Osteocyte (in vitro differentiated cells): ENCODE measurements around the gene DOCK1. TPM values are rescaled to one million over a fixed set of nuclear protein-coding genes. Genes with fewer than 3 reads are reported as not detected.
"Not testable (repeated sequence)": the region's sequence is repeated elsewhere in the genome, so short reads cannot be mapped to it uniquely, and the experiment has no call there.

Experiments
- DNase-seq: peaks from one replicate; pipeline ENCODE4 v3.0.0; 2021; ENCODE audit warnings: mixed read lengths; ENCODE audit not compliant: unreplicated experiment; ENCODE audit errors: extremely low spot score
- H3K27ac Mint-ChIP-seq: one replicate; pipeline ENCODE4 v1.8.0; 2021; ENCODE audit warnings: mild to moderate bottlenecking, mixed read lengths; ENCODE audit not compliant: unreplicated experiment
- H3K27me3 Mint-ChIP-seq: one replicate; pipeline ENCODE4 v1.8.0; 2021; ENCODE audit warnings: mixed read lengths; ENCODE audit not compliant: unreplicated experiment
- H3K36me3 Mint-ChIP-seq: one replicate; pipeline ENCODE4 v1.8.0; 2021; ENCODE audit warnings: mixed read lengths; ENCODE audit not compliant: unreplicated experiment
- H3K4me1 Mint-ChIP-seq: one replicate; pipeline ENCODE4 v1.8.0; 2021; ENCODE audit warnings: mixed read lengths; ENCODE audit not compliant: unreplicated experiment
- H3K4me3 Mint-ChIP-seq: one replicate; pipeline ENCODE4 v1.8.0; 2021; ENCODE audit warnings: mild to moderate bottlenecking, moderate library complexity, mixed read lengths; ENCODE audit not compliant: unreplicated experiment
- H3K9me3 Mint-ChIP-seq: one replicate; pipeline ENCODE4 v1.8.0; 2021; ENCODE audit warnings: mixed read lengths; ENCODE audit not compliant: unreplicated experiment
- total RNA-seq: library from RNA; stranded (reverse); gene quantifications from 2 replicates; pipeline ENCODE4 v1.2.1, GENCODE V29; 2021
- TF ChIP-seq, protein P1 (sequence below): fragments of 200-600 bp; sonication (generic); IDR thresholded peaks from 2 replicates; pipeline ENCODE4 v1.5.0; 2021; ENCODE audit warnings: antibody characterized with exemption, mild to moderate bottlenecking, moderate library complexity

DOCK1 gene
- total RNA-seq, 1 donor from 2014 or later: 66.3 TPM

DNA sequence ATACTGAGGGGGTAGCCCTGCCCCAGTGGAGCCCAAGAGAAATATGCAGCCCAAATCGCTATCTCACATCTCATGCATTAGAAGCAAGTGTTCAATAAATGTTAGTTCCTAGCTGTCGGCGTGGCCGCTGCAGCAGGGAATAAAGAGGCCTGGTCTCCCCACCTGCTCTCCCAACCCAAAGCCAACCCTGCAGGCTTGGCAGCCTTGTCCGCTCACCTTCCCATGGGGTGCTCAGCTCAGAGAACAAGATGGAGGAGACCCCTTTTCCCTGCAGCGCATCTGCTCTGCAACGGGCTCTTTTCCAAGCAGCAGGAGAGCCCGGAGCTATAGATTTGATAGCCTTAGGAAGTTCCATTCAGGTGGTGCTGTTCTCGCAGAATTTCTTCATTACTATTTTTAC, 12.0 kb upstream of the DOCK1 start:
- no peak overlapping the region for H3K4me3 Mint-ChIP-seq
- H3K27me3 Mint-ChIP-seq: no peaks in the 10 kb centered on the region
- H3K4me1 Mint-ChIP-seq: peaks cover 6% of the 10 kb centered on the region
- no peaks in the 10 kb centered on the region for H3K9me3 Mint-ChIP-seq
- no peak overlapping the region for H3K27ac Mint-ChIP-seq
- no peaks in the 10 kb centered on the region for H3K36me3 Mint-ChIP-seq
- TF ChIP-seq, protein P1, sequence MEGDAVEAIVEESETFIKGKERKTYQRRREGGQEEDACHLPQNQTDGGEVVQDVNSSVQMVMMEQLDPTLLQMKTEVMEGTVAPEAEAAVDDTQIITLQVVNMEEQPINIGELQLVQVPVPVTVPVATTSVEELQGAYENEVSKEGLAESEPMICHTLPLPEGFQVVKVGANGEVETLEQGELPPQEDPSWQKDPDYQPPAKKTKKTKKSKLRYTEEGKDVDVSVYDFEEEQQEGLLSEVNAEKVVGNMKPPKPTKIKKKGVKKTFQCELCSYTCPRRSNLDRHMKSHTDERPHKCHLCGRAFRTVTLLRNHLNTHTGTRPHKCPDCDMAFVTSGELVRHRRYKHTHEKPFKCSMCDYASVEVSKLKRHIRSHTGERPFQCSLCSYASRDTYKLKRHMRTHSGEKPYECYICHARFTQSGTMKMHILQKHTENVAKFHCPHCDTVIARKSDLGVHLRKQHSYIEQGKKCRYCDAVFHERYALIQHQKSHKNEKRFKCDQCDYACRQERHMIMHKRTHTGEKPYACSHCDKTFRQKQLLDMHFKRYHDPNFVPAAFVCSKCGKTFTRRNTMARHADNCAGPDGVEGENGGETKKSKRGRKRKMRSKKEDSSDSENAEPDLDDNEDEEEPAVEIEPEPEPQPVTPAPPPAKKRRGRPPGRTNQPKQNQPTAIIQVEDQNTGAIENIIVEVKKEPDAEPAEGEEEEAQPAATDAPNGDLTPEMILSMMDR: no peak
- DNase-seq: no peak

DNA sequence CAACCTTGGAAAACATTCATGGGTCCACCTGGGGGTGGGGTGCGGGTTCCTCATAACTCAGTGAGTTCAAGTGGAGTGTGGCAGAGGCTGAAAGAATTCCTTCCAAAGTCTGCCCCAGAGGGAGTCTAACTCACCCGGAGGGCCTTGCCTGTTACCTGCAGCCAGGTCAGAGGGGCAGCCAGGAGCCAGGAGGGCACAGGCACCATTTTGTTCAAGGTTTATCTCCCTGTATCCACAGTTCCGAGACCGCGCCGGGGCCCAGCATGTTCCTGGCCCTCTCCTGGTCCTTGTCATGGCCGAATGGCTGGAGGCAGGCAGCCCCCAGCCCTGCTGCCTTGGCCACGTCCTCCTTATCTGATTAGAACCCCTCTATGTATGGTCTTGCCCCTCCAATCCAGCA, 11.4 kb upstream of the DOCK1 start:
- H3K4me1 Mint-ChIP-seq: peaks cover 6% of the 10 kb centered on the region
- no peak overlapping the region for H3K4me3 Mint-ChIP-seq
- H3K9me3 Mint-ChIP-seq: peaks cover 5% of the 10 kb centered on the region
- H3K27ac Mint-ChIP-seq: no peak overlapping the region
- H3K27me3 Mint-ChIP-seq: no peaks in the 10 kb centered on the region
- TF ChIP-seq, protein P1: no peak
- DNase-seq: no peak
- H3K36me3 Mint-ChIP-seq: no peaks in the 10 kb centered on the region

DNA sequence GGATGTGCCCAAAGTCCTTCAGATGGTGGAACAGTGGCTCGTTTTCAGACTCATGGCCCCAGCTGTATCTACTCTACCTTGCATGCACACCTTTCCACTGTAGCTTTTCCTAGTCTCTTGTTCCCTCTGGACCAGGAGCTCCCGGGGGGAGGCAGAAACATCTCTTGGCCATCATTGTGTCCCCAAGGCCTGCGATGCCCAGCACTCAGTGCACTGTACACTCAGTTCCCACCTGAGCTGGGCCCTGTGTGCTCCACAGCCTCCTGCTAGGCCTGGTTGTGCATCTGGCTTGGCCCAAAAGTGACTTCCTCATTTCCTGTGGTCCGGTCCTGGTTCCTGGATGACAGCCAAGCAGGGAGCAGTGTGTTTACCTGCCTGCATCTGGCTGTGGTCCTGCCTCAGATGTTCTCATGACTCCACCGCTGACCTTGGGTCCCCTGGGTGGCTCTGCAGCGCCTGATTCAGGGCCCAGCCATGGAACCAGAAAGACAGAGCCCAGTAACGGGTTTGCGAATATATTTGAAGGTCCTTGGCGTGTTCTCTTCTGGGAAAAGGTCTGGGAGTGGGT, 9.9 kb upstream of the DOCK1 start:
- H3K9me3 Mint-ChIP-seq: peaks cover 5% of the 10 kb centered on the region
- TF ChIP-seq, protein P1: no peak
- no peaks in the 10 kb centered on the region for H3K27me3 Mint-ChIP-seq
- no peaks in the 10 kb centered on the region for H3K36me3 Mint-ChIP-seq
- H3K4me1 Mint-ChIP-seq: peaks cover 6% of the 10 kb centered on the region
- DNase-seq: no peak
- no peak overlapping the region for H3K27ac Mint-ChIP-seq
- no peak overlapping the region for H3K4me3 Mint-ChIP-seq

DNA sequence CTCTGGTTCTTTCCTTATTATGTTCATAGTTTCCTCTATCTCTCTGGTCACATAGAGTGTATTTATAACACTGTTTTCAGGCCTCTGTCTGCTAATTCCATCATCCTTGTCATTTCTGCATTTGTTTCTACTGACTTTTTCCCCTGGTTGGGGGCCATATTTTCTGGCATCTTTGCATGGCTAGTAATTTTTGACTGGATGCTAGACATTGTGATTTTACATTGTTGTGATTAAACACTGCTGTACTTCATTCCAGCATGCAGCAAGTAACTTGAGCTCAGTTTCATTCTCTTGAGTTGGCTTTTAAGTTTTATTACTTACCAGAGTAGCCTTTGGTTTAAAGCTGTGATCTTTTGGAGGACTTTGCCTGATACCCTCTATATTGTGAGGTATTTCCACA, 6.8 kb upstream of the DOCK1 start:
- Mint-ChIP-seq H3K27ac (no peak overlapping the region), H3K27me3 (no peaks in the 10 kb centered on the region), H3K36me3 (no peaks in the 10 kb centered on the region), H3K4me3 (no peak overlapping the region), H3K4me1 (peaks cover 6% of the 10 kb centered on the region), H3K9me3 (peaks cover 5% of the 10 kb centered on the region)
- DNase-seq: no peak
- TF ChIP-seq, protein P1: no peak

DNA sequence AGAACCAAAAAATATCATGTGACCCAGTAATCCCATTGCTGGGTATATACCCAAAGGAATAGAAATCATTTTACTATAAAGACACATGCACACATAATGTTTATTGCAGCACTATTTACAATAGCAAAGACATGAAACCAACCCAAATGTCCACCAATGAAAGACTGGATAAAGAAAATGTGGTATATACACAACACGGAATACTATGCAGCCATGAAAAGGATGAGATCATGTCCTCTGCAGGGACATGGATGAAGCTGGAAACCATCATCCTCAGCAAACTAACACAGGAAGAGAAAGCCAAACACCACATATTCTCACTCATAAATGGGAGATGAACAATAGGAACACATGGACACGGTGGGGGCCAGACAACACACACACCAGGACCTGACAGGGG, 5.7 kb upstream of the DOCK1 start:
- not testable (repeated sequence) for H3K36me3 Mint-ChIP-seq, H3K4me1 Mint-ChIP-seq

DNA sequence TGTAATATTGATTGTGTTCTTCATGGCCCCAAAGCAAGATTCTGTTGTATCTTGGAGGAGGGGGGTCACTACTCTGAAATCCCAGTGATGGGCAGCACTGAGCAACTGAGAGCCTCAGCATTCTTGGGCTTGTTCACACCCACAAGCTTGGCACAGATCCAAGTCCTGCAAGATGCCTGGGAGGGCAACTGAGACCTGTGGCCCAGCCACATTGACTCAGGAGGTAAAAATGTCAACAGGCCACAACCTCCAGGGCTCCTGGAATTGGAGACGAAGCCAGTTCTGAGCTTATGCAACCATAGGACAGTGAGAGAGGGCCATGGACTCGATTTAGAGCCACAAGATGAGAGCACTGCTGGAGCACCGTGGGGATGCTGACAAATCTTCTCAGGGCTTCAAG, 3.1 kb upstream of the DOCK1 start:
- peaks cover 20% of the 10 kb centered on the region for H3K4me1 Mint-ChIP-seq
- no peak overlapping the region for H3K27ac Mint-ChIP-seq

More for the DNA sequence above, 5.7 kb upstream of the DOCK1 start:
- DNase-seq, H3K9me3 Mint-ChIP-seq, H3K4me3 Mint-ChIP-seq, H3K27ac Mint-ChIP-seq, H3K27me3 Mint-ChIP-seq: not testable (repeated sequence)

More for the DNA sequence above, 3.1 kb upstream of the DOCK1 start:
- Mint-ChIP-seq H3K9me3 (peaks cover 5% of the 10 kb centered on the region), H3K4me3 (no peak overlapping the region), H3K36me3 (no peaks in the 10 kb centered on the region), H3K27me3 (no peaks in the 10 kb centered on the region)
- DNase-seq: no peak
- TF ChIP-seq, protein P1: peak; percentile 22
